GM13977 (cell line): ENCODE measurements around the gene AUTS2.

Experiments used
- DNase-seq: peaks from one replicate; pipeline ENCODE4 v3.0.0; 2012; ENCODE audit warnings: low spot score
- CTCF ChIP-seq: IDR thresholded peaks from 2 replicates; pipeline ENCODE4 v1.5.1; 2012; ENCODE audit warnings: mild to moderate bottlenecking, control low read depth; ENCODE audit not compliant: insufficient read depth; ENCODE audit errors: extremely low read depth, missing control alignments
- in situ Hi-C: fragments of 300-500 bp; cut with MboI; formaldehyde crosslinking; loops from one replicate; pipeline ENCODE4 v1.12.0; 2022; ENCODE audit warnings: low sequenced_read_pairs, low pct_unique_long_range_greater_than_20kb, mixed read lengths, inconsistent platforms; ENCODE audit not compliant: unreplicated experiment

AUTS2 gene

DNA sequence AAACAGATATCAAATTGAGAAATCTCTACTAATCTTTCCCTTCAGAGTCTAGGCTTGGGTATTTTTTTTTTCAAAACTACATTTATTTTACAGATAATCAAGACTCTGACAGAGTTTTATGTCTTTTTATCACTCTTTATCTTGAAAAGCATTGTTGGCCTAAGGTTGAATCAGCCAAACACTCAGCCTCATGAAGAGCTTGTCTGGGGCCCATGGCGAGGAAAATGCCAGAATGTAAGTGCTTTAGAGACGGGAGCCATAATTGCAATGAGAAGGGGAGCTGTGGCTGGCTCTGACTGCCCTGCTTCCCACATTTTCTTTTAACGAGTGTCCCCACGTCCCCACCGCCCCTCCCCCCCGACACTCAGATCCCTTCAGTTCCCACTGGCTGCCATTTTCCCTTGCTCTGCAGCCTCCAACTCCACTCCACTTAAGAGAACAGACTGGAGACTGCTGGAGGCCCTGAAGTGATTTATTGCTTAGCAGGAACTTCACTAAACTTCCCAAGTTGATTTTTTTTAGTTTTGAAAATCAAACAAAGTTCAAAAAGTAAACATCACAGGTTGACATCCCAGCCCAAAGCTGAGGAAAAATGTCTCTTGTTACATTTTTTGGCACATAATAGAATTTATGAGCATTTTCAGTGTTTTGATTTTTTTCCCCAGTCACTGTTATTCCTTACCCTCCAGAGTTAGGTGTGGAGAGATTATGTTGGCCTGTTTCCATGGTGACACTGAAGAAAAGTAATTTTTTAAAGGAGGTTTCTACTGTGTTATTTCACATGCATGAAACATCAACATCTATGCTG is 896.2 kb downstream of the AUTS2 start:
- DNase-seq: no peak
- TF ChIP-seq CTCF: no peak
- in situ Hi-C loops: no loop called here

DNA sequence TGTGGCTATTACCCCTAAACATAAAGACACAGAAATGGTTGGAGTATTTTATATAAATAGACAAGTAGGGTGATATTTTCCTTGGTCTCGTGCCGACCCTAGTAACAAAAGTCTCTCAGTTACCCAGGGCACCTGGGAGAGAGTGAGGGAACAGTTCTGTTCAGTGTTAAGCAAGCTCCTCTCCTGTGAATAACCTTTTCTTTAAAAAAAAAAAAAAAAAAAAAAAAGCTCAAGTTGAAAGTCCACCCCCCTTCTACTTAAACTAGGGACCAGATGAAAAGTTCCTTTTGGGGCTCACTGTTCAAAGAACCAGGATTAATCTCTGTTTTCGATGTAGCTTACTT is 896.7 kb downstream of the AUTS2 start:
- TF ChIP-seq CTCF: no peak
- in situ Hi-C loops: no loop called here
- DNase-seq: no peak

GRCh38 chr7:70497793-70498192 is 899.5 kb downstream of the AUTS2 start:
- in situ Hi-C loops: no loop called here

DNA sequence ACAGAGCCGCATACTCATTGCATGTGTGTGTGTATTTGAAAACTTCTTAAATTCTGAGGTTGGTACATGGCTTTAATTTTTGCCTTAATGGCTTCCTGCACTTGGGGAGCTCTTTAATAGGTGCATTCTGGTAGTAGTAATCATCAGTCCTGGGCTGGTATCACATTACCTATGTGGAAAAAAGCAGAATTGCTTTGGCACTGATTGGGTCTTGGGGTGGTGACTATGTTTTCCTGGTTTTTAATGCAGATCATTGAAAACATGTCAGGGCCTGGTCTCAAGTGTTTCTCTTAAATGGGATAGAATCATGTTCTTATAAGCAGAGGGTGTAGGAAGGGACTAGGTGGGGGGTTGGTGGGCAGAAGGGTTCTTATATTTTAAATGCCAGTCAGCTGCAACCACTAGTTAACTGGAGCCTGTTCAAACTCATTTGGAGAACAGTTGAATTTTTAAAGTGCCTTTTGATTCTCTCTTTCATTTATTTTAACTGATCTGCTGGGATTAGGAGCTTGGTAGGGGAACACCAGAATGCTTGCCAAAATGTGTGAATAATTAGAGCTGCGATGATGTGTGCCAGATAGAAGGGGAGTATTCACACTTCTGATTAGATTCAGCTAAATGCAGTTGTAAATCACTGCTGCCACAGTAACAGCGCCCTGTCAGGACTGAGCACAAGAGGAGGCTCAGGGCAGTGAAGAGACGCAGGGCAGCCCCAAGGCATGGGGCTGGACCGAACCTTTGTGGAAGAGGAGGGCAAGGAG is 900.1 kb downstream of the AUTS2 start:
- DNase-seq: no peak
- no peak for TF ChIP-seq CTCF
- in situ Hi-C loops: no loop called here

More at GRCh38 chr7:70497793-70498192, 899.5 kb downstream of the AUTS2 start:
- TF ChIP-seq CTCF: no peak
- no peak for DNase-seq

- in situ Hi-C loops: no loop called here
- no peak for TF ChIP-seq CTCF
- no peak for DNase-seq
These were observed 902.0 kb downstream of the AUTS2 start for GRCh38 chr7:70500261-70500660.

DNA sequence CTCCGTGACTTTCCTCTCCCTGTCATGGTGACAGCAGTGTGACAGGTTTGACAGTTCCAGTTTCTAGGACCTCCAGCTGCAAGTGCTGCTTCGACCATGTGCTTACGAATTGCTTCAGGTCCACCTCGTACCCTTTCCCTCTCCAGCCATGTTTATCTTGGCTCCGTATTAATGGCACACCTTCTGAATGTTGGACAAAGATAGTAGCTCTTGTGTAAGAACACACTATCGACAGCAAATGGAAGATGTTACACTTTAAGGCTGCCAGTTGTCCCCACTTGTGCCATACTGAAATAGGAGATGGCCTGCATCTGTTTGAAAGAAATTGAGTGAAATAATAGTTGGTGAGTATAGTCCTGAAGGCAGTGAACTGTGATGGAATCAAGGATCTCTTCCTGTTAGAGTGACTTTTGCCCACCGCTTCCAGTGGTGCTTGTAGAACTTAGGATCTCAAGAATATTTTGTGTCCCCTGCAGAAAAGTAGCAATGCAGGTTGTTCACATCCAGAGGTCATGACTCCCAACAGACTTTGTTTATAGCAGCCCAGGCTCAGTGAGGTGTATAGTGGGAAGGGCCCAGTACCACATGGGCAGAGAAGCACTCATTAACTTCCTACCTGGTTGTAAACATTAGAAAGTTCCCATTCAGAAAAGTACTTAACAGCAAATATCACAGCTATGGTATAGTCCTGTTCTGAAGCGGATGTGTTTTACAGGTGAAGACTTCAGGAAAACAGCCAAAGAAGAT is 904.0 kb downstream of the AUTS2 start:
- DNase-seq: no peak
- in situ Hi-C loops: no loop called here

More for the DNA sequence above, 904.0 kb downstream of the AUTS2 start:
- TF ChIP-seq CTCF: no peak
